Measurements from ENCODE around the gene HLA-DRB1.
"Not testable (repeated sequence)": the region's sequence is repeated elsewhere in the genome, so short reads cannot be mapped to it uniquely, and the experiment has no call there.

The HLA-DRB1 gene

GRCh38 chr6:32608362-32608761 lies 18.7 kb upstream of the HLA-DRB1 start:
- FAIRE-seq = no peak

GRCh38 chr6:32607988-32608298 lies 18.3 kb upstream of the HLA-DRB1 start:
- no peak for FAIRE-seq

GRCh38 chr6:32607263-32607987 lies 17.8 kb upstream of the HLA-DRB1 start:
- no peak for FAIRE-seq

GRCh38 chr6:32604434-32604877 lies 14.8 kb upstream of the HLA-DRB1 start:
- no peak for FAIRE-seq

GRCh38 chr6:32603888-32604287 lies 14.2 kb upstream of the HLA-DRB1 start:
- no peak for FAIRE-seq

GRCh38 chr6:32603222-32603621 lies 13.6 kb upstream of the HLA-DRB1 start:
- no peak for FAIRE-seq

- FAIRE-seq = no peak
Observed at GRCh38 chr6:32602383-32602782, 12.7 kb upstream of the HLA-DRB1 start.

GRCh38 chr6:32597024-32597423 lies 7.4 kb upstream of the HLA-DRB1 start:
- FAIRE-seq = no peak

GRCh38 chr6:32590713-32591112 lies 1.1 kb upstream of the HLA-DRB1 start:
- not testable (repeated sequence) for FAIRE-seq

GRCh38 chr6:32588156-32588555 lies 1.5 kb downstream of the HLA-DRB1 start:
- no peak for FAIRE-seq

- FAIRE-seq = no peak
Observed at GRCh38 chr6:32583527-32583898, 6.1 kb downstream of the HLA-DRB1 start.

- no peak for FAIRE-seq
Observed at GRCh38 chr6:32581315-32582095, 8.1 kb downstream of the HLA-DRB1 start.

GRCh38 chr6:32580593-32580992 lies 9.1 kb downstream of the HLA-DRB1 start:
- FAIRE-seq = no peak

- FAIRE-seq = no peak
Observed at GRCh38 chr6:32578962-32579361, 10.7 kb downstream of the HLA-DRB1 start.

GRCh38 chr6:32577493-32577892 lies 12.2 kb downstream of the HLA-DRB1 start:
- not testable (repeated sequence) for FAIRE-seq

- no peak for FAIRE-seq
Observed at GRCh38 chr6:32576250-32576649, 13.4 kb downstream of the HLA-DRB1 start.

- FAIRE-seq = no peak
Observed at GRCh38 chr6:32570363-32570905, 19.2 kb downstream of the HLA-DRB1 start.

- FAIRE-seq = no peak
Observed at GRCh38 chr6:32568561-32568960, 21.1 kb downstream of the HLA-DRB1 start.

- no peak for FAIRE-seq
Observed at GRCh38 chr6:32566957-32567356, 22.7 kb downstream of the HLA-DRB1 start.

GRCh38 chr6:32565511-32565910 lies 24.1 kb downstream of the HLA-DRB1 start:
- no peak for FAIRE-seq

GRCh38 chr6:32562940-32563339 lies 26.7 kb downstream of the HLA-DRB1 start:
- no peak for FAIRE-seq

- no peak for FAIRE-seq
Observed at GRCh38 chr6:32559747-32560146, 29.9 kb downstream of the HLA-DRB1 start.

- no peak for FAIRE-seq
Observed at GRCh38 chr6:32558426-32559057, 31.1 kb downstream of the HLA-DRB1 start.

All from islet of Langerhans (tissue), 1 donor.